NCI-H1436 (cell line): ENCODE data around the gene RAD51AP1.
A peak's percentile ranks its signal among the peaks of the same experiment; 100 is the strongest.

Experiments used
- DNase-seq: peaks from one replicate; lab custom pipeline; 2025; lab: John Stamatoyannopoulos, UW

Gene RAD51AP1

DNA sequence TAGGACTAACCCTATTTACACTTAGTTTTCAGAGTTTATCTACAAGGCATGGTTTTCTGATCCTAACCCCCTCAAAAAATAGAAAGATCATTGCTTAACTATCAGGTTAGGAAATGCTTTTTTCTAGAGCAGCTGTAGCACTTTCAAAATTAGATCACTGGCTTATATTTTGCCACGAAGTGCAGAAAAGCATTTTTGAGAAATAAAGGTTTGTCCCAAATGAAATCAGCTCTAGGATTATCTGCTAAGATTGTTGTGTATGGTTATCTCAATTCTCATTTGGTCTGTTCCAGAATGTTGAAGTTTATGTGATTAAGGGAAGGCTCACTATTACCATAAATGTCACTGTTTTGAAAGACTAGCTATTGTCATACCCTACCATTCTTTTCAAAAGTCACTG, 13.5 kb downstream of the RAD51AP1 start:
- DNase-seq, result no peak

- no peak for DNase-seq
Observed at GRCh38 chr12:4553943-4554342, 15.3 kb downstream of the RAD51AP1 start.

GRCh38 chr12:4555804-4556203, 17.1 kb downstream of the RAD51AP1 start:
- DNase-seq, result no peak

GRCh38 chr12:4556735-4557530, 18.2 kb downstream of the RAD51AP1 start:
- DNase-seq, result no peak

DNA sequence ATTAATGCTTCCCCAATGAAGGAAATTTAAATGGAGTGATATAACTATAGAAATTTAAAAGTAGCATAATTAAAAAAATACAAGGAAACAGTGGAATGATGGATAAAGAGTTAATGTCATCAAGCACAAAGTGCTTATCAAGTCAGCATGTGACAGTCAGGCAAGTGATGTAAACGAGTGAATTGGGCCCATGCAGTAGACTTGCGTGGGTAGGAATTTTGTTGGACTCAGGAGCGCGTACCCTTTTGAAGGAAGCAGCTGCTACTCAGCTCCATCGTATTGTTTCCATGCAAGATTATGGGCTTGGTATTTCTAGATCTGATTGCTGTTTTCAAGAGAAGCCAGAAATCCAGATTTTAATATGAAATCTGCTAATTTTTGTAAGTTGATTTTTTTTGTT, 18.9 kb downstream of the RAD51AP1 start:
- DNase-seq, result no peak

DNA sequence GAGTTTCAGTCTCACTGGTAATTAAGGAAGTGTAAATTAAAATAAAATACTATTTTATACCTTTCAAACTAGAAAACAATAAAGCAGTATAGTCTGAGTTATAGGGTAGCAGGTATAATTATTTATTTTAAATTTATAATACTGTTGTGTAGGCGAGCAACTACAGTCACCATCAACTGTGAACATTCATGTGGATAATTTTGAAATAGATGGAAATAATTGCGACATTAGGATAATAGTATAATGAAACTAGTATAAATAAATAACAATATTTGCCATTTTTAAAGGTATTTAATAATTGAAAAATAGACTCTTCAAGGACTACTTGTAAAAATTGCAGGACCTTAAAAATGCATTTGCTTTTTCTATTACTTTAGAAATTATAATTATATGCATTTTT, 19.5 kb downstream of the RAD51AP1 start:
- DNase-seq, result no peak

DNA sequence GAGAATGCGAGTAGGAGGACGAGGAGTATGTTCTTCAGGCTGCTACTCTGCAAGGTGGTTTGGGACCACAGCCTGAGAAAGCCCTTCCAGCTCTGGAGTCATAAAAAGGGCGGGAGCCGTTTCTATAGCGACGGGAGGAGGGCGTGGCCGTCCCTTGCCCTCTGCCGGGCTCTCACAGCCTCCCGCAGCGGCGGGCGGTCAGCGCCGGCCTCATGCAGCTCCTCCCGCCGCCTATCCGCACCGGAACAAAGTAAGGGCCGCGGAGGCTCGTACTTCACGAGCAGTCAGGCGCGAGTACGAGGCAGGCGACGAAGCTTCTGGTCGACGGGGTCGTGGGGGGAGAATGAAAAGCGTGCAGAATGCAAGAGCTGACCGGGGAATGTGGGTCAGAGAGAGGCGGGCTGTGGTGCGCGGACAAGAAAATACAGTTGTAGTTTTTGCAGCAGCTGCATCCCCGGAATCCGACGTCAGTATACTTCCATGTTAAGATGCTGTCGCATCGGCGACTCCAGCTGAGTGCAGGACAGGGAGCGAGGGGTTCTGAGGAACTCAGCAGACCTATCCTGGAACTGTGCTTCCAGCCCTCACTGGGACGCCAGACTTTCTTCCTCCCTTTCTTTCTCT, 23.5 kb downstream of the RAD51AP1 start, which contains the start of gene DYRK4:
TSS of gene DYRK4 (plus strand) at position 175 of the 624 bp plus-strand sequence. CDS start at position 213, 38 bp downstream.
- DNase-seq, result no peak

DNA sequence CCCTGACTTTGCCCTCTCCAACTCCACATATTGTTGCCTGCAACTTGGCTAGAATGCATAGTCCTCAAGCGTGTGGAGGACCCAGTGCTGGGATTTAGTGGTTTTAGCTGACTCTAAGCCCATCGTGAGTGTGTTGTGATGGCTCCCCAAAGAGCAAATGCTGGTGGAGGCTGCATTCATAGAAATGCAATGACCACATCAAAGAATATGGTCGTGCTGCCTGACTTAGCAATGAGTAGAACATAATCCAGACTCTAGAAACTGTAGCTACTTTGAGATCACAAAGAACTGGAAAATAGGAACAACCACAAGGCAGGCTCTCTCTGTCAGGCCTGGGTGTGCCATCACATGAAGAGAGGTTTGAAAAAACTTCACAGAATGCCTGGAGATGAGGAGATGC, 24.6 kb downstream of the RAD51AP1 start:
- DNase-seq, result no peak

DNA sequence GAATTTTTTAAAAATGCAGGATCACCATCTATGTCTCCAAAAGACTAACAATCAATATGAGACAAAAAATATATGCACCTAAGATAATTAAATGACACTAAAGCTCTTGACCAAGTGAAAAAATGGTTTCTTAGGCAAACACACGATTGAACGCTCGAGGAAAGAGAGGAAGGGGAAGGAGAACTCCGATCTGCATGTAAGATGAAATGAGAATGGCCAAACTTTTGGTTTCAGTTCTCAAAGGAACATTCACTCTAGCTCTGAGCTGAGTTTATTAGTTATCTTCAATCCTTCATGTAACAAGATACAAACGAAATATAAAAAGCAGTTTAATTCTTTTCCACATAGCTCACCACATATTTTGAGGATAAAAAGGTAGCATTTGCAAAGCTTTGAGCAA, 26.1 kb downstream of the RAD51AP1 start:
- DNase-seq, result no peak

DNA sequence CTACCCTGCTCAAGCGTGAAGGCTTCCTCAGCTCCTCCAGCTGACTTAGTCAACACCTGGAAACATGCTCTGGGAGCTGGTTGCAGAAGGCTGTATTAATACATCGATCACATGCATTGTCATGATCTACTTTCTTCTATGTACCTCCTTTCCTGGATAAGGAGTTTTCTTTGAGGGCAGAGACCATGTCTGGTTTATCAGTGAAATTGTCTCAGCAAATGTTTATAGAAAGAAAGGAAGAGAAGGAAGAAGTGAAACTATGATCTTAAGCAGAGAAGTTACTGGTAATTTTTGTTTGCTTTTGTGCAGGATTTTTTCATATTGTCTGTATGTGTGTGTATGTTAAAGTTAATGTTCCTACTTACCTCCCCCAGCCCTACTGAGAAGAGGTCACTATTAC, 27.8 kb downstream of the RAD51AP1 start:
- no peak for DNase-seq

GRCh38 chr12:4567073-4567881, 28.6 kb downstream of the RAD51AP1 start:
- no peak for DNase-seq

DNA sequence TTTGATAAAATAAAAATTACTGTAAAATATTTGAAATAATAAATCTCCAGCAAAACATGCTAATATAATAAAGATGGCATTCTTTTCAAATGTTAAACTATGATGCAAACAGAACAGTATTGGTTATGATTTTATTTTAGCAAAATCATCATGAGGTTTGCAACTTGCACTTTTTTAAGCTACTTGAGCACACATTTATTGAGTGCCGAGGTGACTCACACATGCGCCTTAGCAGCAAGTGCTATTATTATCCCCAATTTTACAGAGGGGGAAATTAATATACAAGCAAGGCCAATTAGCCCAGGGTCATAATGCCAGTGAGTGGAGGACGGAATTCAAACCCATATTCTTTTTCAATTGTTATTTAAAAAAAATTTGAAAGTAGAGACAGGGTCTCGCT, 30.6 kb downstream of the RAD51AP1 start:
- DNase-seq, result no peak

DNA sequence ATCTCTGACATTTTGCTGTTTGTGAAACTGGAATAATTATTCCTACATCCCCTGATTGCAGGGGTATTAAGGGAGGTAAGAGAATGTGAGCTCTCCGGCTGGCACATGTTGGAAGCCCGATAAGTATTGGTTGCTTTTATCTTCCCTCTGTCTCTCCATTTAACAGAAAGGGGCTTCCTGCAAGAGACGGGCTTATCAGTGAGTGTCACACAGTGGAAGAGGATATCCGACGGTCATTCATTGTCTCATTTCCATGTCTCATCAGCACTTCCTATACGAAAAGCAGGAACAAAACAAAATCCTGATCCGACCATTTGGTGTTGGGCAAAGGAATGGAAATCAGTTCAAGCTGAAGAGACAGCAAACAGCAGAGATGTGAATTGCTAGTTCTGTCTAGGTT, 34.0 kb downstream of the RAD51AP1 start:
- DNase-seq, result no peak

DNA sequence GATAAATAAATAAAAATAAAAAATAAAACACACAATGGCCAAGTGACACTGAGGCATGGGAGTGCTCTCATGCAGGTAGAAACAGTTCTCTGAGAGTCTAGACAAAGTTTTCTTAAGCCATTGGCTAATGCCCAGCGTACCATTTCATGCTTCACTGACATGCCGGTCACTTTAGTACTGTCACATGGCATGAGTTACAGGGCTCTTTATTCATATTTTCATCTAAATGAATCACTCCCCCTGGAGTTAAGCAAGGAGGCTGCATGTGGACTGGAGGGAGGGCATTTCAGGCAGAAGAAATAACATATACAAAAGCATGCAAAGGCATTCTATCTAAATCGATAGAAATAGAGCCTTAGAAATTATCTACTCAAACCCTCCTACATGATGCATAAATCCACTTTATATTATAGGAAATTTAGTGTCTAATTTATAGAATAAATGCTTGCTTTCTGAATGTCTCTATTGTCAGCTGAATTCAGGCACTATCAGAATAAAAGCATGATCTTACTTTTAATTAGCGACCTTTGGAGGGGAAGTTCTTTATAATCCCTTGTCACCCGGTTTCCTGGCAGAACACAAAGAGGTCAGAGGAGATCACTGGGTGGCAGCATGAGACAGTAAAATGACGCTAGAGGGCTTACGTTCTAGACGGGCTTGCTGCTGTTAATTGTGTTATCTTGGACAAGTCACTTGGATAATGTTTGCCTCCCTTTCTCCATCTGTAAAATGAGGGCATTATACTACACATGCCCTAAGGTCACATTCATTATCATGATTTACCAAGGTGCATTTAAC, 40.8 kb downstream of the RAD51AP1 start:
- peak; percentile 18 for DNase-seq

- no peak for DNase-seq
Observed at GRCh38 chr12:4580281-4580688, 41.6 kb downstream of the RAD51AP1 start.

DNA sequence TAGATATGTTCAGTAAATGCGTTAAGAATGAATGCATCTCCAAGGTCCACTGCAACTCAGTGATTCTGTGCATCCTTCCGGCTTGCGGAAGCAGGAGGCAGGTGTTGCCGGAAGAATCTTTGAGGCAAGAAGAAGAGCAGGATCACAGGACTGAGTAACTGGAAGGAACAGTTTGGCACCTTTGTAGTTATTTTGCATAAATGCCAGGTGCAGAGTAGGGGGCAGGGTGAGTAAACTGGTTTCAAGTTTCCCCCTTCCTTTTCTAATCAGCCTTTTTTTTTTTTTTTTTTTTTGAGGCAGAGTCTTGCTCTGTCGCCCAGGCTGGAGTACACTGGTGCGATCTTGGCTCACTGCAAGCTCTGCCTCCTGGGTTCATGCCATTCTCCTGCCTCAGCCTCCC, 45.6 kb downstream of the RAD51AP1 start:
- DNase-seq, result no peak

DNA sequence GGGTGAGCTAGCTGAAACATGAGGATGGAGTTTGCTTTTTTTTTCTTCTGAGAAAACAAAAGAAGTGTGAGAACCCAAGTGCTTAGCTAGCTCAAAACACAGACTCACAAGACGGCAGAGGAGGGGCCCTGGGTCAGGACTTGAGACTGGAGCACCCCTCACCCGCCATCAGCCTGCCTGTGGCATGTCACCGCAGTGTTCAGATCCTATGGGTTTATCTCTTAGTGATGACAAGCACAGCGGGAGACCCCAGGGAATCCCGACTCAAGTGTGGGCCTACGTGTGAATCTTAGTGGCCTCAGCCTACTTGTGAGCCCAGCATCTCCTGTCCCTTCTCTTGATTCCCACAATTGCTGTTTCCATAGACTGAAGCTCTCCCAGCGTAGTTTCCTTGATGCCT, 46.2 kb downstream of the RAD51AP1 start:
- DNase-seq, result no peak

DNA sequence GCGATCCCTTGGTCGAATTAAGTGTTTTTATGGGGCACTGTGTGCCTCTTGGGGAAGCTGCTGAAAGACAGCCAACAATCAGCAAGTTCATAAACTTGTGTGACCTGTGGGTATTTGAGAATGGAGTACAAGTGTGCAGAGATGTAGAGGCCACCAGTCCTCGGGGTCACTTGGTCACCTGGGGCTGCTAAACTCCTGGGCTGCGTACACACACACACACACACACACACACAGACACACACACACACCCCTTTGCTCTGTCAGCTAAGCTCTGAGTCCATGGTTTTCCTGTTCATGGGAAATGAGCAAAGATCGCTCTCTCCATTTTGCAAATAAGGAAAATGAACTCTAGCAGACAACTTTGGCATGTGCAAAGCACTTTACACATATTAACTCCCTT, 47.8 kb downstream of the RAD51AP1 start:
- DNase-seq, result no peak

DNA sequence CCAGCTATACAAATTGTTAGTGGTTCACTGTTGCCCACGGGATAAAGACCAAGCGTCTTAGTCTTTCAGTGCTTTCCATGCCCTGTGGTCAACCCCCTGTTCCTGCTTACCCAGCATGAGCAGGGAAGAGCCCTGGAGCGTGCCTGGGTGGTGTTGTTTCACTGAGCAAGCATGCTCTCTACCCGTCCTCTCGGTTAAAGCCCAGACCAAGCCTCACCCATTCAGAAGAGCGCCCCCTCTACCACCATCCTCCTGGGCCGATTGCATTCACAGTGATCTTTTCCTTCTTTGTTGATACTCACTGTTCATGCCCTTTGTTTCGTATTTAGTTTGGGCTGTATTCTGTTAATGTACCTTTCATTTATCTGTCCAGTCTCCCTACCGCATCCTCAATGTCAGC, 48.4 kb downstream of the RAD51AP1 start:
- no peak for DNase-seq

DNA sequence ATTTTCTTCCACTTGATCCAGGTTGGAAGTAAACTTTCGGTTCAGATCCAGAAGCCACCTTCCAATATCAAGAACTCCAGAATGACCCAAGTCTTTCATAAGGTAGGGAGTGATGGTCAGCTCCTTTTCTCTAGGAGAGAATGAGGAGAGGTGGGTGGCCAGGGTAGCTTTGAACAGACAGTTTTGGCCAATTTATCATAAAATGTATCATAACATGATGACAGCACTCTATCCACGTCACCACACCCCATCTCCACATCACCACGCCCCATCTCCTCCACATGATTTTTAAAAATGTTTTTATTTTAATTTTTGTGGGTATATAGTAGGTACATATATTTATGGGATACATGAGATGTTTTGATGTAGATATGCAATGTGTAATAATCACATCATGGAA, 50.2 kb downstream of the RAD51AP1 start:
- DNase-seq, result no peak

DNA sequence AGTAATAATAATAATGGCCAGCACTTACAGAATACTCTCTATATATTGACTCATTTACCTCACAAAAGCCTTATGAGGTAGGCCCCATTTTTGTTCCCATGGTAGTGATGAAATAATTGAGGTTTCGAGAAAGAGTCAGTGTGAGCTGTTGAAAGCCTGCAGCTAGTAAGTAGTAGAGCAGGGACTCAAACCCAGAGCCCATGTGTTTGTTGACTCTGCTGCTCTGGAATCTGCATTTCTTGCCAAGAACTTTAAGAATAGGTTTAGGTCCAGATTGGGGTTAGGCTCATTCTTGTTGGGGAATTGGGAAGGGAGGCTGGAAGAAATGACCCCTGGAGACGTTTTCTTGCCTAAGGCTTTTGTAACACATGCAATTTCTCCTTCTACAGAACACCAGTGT, 51.3 kb downstream of the RAD51AP1 start:
- no peak for DNase-seq

GRCh38 chr12:4591180-4591687, 52.5 kb downstream of the RAD51AP1 start:
- no peak for DNase-seq
